GM12865 (cell line): ENCODE results near the gene PAX9.

ENCODE experiments used
- DNase-seq: peaks from one replicate; pipeline ENCODE4 v3.0.0; 2010; ENCODE audit warnings: low read depth
- H3K4me3 ChIP-seq: 2 replicates; pipeline ENCODE4 v1.5.1; 2011; ENCODE audit warnings: mild to moderate bottlenecking, low read depth, low read length, control low read depth
- TF ChIP-seq, protein P1 (sequence below): IDR thresholded peaks from 2 replicates; pipeline ENCODE4 v1.5.1; 2011; ENCODE audit warnings: low read length, control low read depth, low read depth, inconsistent platforms; ENCODE audit not compliant: insufficient read depth; ENCODE audit errors: missing control alignments

Gene PAX9

DNA sequence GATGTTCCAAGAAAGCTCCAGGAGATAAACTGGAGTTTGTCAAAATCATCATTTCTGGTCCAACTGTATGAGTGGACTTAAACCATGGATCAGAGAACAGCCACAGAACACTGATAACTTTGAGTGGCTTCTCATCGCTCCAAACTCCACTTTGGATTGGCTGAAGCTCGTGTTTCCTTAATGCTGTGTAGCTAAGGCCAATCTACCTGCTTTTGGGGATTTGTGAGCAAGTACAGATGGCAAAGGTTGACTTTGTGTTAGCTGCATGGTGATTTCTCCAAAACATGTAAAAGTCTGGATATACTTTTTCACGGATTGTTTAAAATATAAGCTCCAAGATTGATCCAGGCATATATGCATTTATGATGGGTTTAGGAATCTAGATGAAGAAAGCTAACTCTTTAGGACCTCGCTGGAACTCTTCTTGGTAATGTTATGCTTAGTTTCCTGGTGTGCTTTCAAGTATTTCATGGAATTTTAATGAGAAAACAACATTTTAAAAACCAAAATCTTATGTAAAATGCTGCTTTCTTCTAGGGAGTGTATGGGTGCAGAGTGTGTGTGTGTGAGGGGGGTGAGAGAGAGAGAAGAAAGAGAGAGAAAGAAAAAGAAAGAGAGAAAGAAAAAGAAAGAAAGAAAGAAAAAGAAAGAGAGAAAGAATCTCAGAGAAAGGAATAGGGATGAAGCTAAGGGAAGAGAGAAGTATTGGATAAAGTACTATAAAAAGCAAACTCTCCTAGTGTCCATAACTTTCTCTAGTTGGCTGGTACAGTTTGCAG lies 11.6 kb upstream of the PAX9 start:
- TF ChIP-seq, protein P1, sequence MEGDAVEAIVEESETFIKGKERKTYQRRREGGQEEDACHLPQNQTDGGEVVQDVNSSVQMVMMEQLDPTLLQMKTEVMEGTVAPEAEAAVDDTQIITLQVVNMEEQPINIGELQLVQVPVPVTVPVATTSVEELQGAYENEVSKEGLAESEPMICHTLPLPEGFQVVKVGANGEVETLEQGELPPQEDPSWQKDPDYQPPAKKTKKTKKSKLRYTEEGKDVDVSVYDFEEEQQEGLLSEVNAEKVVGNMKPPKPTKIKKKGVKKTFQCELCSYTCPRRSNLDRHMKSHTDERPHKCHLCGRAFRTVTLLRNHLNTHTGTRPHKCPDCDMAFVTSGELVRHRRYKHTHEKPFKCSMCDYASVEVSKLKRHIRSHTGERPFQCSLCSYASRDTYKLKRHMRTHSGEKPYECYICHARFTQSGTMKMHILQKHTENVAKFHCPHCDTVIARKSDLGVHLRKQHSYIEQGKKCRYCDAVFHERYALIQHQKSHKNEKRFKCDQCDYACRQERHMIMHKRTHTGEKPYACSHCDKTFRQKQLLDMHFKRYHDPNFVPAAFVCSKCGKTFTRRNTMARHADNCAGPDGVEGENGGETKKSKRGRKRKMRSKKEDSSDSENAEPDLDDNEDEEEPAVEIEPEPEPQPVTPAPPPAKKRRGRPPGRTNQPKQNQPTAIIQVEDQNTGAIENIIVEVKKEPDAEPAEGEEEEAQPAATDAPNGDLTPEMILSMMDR: no peak
- no peak overlapping the region for H3K4me3 ChIP-seq

DNA sequence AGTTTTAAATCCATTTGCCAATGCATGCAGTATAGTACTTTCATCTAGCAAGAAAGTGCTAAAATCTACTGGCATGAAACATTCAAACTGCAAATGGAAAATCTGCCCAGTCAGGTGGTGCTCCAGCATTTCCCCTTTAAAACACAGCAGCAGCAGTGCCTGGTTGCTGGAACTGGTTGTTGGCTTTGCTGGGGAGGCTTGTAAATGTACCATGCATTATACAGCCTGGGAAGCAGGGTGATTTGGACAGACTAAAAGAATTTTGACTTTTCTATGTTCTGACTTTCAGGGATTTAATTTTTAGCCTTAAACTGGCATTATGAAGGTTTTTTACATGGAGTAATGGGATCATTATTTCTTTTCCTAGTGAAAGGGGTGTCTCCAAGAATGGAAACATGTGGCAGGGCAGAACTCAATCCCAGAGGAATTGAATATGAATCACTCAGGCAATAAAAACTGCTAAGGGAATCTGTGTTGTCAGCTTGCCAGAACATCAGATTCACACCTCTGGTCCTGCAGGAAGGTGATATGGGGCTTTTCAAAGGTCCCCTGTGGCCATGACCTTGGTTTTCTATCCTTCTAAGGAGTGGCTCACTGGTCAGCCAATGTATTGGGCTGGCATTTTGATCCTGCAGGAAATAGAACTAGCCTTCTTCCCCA lies 9.0 kb upstream of the PAX9 start:
- no peak overlapping the region for H3K4me3 ChIP-seq
- DNase-seq: no peak
- TF ChIP-seq, protein P1: no peak

More for the DNA sequence above, 11.6 kb upstream of the PAX9 start:
- no peak for DNase-seq

DNA sequence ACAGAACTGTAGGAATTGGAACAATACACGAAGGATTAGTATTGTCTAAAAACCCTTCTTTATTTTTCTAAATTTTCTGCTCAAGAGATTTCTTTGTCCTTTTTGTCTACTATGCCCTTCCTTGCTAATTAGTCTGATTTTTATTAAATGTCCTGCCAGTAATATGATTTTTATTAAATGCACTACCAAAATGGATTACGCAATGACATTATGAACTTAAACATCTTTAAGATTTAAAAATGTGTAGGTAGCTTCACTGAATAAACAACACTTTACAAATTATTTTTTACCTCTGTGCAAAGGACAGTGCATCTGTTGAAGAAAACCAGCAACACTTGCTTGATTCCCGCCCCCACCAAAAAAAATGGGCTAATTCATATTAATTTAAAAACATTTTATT lies 8.2 kb upstream of the PAX9 start:
- no peak overlapping the region for H3K4me3 ChIP-seq
- no peak for DNase-seq
- TF ChIP-seq, protein P1: no peak

DNA sequence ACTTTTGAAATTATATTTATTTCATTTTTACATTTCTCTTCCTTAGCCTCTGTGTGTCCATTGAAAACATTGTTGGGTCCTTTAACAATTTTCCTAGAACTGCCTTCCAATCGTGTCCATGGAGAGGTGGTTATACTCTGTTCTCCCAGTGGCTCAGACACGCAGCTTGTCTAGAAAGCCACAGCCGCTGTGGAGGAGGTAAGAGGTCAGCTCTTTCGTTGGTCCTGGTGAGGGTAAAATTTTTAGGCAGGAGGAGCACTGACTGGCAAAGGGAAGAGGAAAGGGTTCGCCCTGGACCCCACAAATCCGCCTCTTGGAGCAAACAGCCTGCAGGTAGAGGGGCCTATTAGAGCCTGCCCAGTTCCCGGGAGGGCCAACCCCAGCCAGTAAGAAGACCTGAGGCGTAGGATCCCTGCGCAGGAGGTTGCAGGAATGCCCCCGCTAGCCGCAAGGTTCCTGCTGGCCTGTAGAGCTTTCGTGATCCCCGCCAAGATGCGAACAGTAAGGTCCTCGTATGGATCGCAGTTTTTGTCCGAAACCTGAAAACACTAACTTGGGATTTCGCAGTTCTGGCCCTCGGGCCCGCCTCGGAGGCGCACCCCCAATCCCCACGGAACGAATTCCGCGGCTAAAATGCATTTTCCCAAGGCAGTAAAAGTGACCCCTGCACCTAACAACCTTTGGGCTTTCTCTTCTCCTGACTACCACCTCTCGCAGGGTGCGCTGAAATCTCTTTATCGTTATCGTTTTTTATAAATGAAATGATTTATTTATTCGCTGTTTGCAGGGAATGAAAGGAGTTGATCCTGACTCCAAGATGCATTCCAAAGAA lies 7.5 kb upstream of the PAX9 start:
- no peak overlapping the region for H3K4me3 ChIP-seq
- TF ChIP-seq, protein P1: no peak
- DNase-seq: no peak

DNA sequence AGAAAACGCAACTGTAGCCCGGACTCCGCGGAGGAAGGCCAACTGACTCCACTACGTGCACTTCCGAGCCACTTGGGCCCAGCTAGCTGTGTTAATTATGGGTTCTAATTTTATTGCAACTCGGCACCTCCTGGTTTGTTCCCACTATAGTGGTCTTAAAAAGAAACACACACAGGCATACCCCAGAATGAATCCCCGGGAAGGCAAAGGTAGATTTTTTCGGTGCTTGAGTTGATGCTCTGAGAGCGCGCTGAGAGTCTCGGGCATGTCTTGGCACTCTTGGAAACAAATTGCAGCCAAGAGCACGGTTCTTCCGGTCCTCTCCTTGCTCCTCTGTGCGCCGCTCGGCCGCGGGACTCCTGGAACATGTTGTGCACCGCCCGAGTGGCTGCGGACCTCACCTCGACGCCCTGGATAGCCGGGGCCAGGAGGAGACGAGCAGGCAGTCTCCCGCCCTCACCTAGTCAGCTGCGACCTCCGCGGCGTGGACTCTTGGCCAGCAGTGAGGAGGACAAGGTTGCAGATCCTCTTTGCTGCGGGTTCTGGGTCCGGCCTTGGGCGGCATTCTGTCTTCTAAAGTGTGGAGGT lies 6.8 kb upstream of the PAX9 start:
- TF ChIP-seq, protein P1: no peak
- DNase-seq: no peak

DNA sequence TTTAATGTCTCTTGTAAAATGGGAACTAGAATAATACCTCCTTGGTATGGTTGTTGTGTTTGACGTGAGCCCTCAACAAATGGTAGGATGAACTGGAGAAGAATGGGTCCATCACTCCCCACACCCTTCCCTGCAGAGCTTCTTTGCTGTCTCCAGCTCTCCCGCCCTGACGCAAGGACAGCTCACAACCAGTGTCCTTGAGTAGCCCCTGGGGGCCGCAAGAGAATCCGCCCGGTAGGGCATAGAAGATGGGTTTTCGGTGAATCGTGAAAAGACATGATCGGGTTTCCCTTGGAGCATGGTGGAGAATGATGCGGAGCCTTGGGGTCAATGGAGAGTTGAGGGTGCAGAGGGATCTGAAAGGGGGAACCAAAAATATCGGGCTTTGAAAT lies 6.1 kb upstream of the PAX9 start:
- TF ChIP-seq, protein P1: no peak
- no peak for DNase-seq
- H3K4me3 ChIP-seq: no peak overlapping the region

More for the DNA sequence above, 6.8 kb upstream of the PAX9 start:
- H3K4me3 ChIP-seq: no peak overlapping the region
